Mucosa of descending colon (tissue), 3 donors: ENCODE results near the gene PRICKLE4. TPM values are rescaled to one million over a fixed set of nuclear protein-coding genes. Genes with fewer than 3 reads are reported as not detected.

ENCODE experiments used
- ATAC-seq: fragments of 200-7000 bp; cut with Tn5 transposase; one replicate; pipeline ENCODE4 v1.9.1; 2020; ENCODE audit warnings: mild to moderate bottlenecking, moderate library complexity
- DNase-seq, 3 donors: peaks; one replicate each; pipeline ENCODE4 v3.0.0-alpha.2; 2020
- H3K36me3 ChIP-seq: fragments of 200-600 bp; one replicate; pipeline ENCODE4 v1.8.0; 2021; ENCODE audit warnings: low read depth, mild to moderate bottlenecking
- H3K4me1 ChIP-seq: fragments of 200-600 bp; one replicate; pipeline ENCODE4 v1.8.0; 2021; ENCODE audit warnings: low read depth, mild to moderate bottlenecking
- H3K4me3 ChIP-seq: fragments of 200-600 bp; one replicate; pipeline ENCODE4 v1.8.0; 2021; ENCODE audit warnings: mild to moderate bottlenecking
- H3K9me3 ChIP-seq: fragments of 200-600 bp; one replicate; pipeline ENCODE4 v1.8.0; 2021; ENCODE audit warnings: mild to moderate bottlenecking
- intact Hi-C, 2 donors: fragments of 100-400 bp; cut with DNase I in 1 of 2; cut with micrococcal nuclease in 1 of 2; formaldehyde crosslinking; loops; one replicate each; pipeline versions ENCODE4 v1.11.0 to v1.11.1; 2022; cut with DNase I, micrococcal nuclease
- total RNA-seq, 3 donors: library from RNA; stranded (reverse); fragmentation: NEBNext Ultra II Directional in 2 of 3; extraction: Animal tissue kit (Norgen Biotek cat#: 25700) in 2 of 3; gene quantifications; one replicate each; pipeline versions ENCODE4 v1.2.1 to v1.2.4, GENCODE V29; 2021 to 2023
- TF ChIP-seq, protein P1 (sequence below): fragments of 200-600 bp; IDR thresholded peaks from one replicate; pipeline ENCODE4 v1.8.0; 2022; ENCODE audit warnings: antibody characterized with exemption, mild to moderate bottlenecking
- donor health status: DM: no; HTN: no; CAD: no; lungs with moderate emphysema.
- donor health status: DM: no; HTN: no; CAD: no.
- donor health status: DM: no; HTN: yes; CAD: no.

Gene PRICKLE4
- total RNA-seq, 3 donors from 2014 or later: 2.7 to 6.7 (median 6.1) TPM

DNA sequence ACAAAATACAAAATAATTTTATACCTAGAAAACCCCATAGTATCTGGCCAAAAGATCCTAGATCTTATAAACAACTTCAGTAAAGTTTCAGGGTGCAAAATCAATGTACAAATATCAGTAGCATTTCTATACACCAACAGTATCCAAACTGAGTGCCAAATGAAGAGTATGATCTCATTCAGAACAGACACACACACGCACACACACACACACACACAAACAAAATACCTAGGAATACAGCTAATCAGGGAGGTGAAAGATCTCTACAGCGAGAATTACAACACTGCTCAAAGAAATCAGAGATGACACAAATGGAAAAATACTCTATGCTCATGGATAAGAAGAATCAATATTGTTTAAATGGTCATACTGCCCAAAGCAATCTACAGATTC is 56.1 kb downstream of the PRICKLE4 start:
- DNase-seq (no peak), ATAC-seq (no peak)
- Histone ChIP-seq H3K4me3 (no peak overlapping the region), H3K4me1 (no peaks in the 10 kb centered on the region), H3K36me3 (no peaks in the 10 kb centered on the region), H3K9me3 (no peaks in the 10 kb centered on the region)
- intact Hi-C loops: no loop called here
- TF ChIP-seq, protein P1, sequence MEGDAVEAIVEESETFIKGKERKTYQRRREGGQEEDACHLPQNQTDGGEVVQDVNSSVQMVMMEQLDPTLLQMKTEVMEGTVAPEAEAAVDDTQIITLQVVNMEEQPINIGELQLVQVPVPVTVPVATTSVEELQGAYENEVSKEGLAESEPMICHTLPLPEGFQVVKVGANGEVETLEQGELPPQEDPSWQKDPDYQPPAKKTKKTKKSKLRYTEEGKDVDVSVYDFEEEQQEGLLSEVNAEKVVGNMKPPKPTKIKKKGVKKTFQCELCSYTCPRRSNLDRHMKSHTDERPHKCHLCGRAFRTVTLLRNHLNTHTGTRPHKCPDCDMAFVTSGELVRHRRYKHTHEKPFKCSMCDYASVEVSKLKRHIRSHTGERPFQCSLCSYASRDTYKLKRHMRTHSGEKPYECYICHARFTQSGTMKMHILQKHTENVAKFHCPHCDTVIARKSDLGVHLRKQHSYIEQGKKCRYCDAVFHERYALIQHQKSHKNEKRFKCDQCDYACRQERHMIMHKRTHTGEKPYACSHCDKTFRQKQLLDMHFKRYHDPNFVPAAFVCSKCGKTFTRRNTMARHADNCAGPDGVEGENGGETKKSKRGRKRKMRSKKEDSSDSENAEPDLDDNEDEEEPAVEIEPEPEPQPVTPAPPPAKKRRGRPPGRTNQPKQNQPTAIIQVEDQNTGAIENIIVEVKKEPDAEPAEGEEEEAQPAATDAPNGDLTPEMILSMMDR: no peak

Other genes with a start within 250 kb of the PRICKLE4 start
- 10 to 100 TPM; 31.5 to 34.9 (median 33.8) TPM for gene FOXP4, start 234.4 kb upstream of the PRICKLE4 start, total RNA-seq
- gene MDFI, start 142.3 kb upstream of the PRICKLE4 start, total RNA-seq: 1 to 10 TPM in 2 of 3 donors, under 1 TPM in 1; 0.96 to 2.2 (median 2.1) TPM
- gene TFEB, start 45.2 kb upstream of the PRICKLE4 start, total RNA-seq: 10 to 100 TPM; 35.2 to 44.5 (median 40.2) TPM
- not detected for gene PGC, start 33.4 kb upstream of the PRICKLE4 start, total RNA-seq
- 1 to 10 TPM; 3.6 to 7.9 (median 4.6) TPM for gene FRS3, start 882 bp upstream of the PRICKLE4 start, total RNA-seq
- 100 to 1,000 TPM in 1 of 3 donors, 10 to 100 TPM in 2; 96.9 to 116 (median 96.9) TPM for gene TOMM6, start 6.9 kb downstream of the PRICKLE4 start, total RNA-seq
- 1 to 10 TPM; 2.8 to 3.7 (median 3.2) TPM for gene USP49, start 114.6 kb downstream of the PRICKLE4 start, total RNA-seq
- 10 to 100 TPM; 15.5 to 21.2 (median 18.6) TPM for gene MED20, start 140.4 kb downstream of the PRICKLE4 start, total RNA-seq
- gene BYSL, start 140.7 kb downstream of the PRICKLE4 start, total RNA-seq: 10 to 100 TPM in 2 of 3 donors, 1 to 10 TPM in 1; 7.5 to 10.5 (median 10.2) TPM
- 10 to 100 TPM; 51.2 to 69.1 (median 60.0) TPM for gene CCND3, start 161.0 kb downstream of the PRICKLE4 start, total RNA-seq